Activated CD8-positive, alpha-beta T cell treated with anti-CD3 and anti-CD28 coated beads for 36 hours (primary cell): ENCODE results near the gene CYP8B1. TPM values are rescaled to one million over a fixed set of nuclear protein-coding genes. Genes with fewer than 3 reads are reported as not detected.

ENCODE experiments used
- ATAC-seq: fragments of 200-7000 bp; cut with Tn5 transposase; one replicate; pipeline ENCODE4 v1.10.0; 2021; ENCODE audit warnings: mild to moderate bottlenecking, moderate library complexity
- CTCF ChIA-PET: fragments of 350-600 bp; sonication (Branson Sonifier 250); formaldehyde crosslinking; loops from one replicate; lab custom pipeline; 2021; ENCODE audit warnings: antibody characterized with exemption; lab: Charles Lee
- POLR2A ChIA-PET: fragments of 350-600 bp; sonication (Branson Sonifier 250); formaldehyde crosslinking; loops from one replicate; lab custom pipeline; 2021; ENCODE audit warnings: antibody characterized with exemption; lab: Charles Lee
- DNase-seq: peaks from one replicate; pipeline ENCODE4 v3.0.0-alpha.2; 2020
- H3K27ac Mint-ChIP-seq: one replicate; pipeline ENCODE4 v1.8.0; 2021; ENCODE audit warnings: mild to moderate bottlenecking, mixed read lengths
- H3K27me3 Mint-ChIP-seq: one replicate; pipeline ENCODE4 v1.8.0; 2021; ENCODE audit warnings: mixed read lengths
- H3K36me3 Mint-ChIP-seq: one replicate; pipeline ENCODE4 v1.8.0; 2021; ENCODE audit warnings: low read depth, mixed read lengths
- H3K4me1 Mint-ChIP-seq: one replicate; pipeline ENCODE4 v1.8.0; 2021; ENCODE audit warnings: low read depth, mixed read lengths
- H3K4me3 Mint-ChIP-seq: one replicate; pipeline ENCODE4 v1.8.0; 2021; ENCODE audit warnings: mild to moderate bottlenecking, moderate library complexity, mixed read lengths
- H3K9me3 Mint-ChIP-seq: one replicate; pipeline ENCODE4 v1.8.0; 2021; ENCODE audit warnings: mixed read lengths
- intact Hi-C: fragments of 100-400 bp; cut with micrococcal nuclease; formaldehyde crosslinking; loops from one replicate; pipeline ENCODE4 v1.10.0; 2022
- total RNA-seq, 2 experiments: library from RNA; stranded (reverse); gene quantifications; one replicate each; pipeline ENCODE4 v1.2.3, GENCODE V29; 2021
- TF ChIP-seq, protein P1 (sequence below): fragments of 200-600 bp; IDR thresholded peaks from one replicate; pipeline ENCODE4 v1.8.0; 2022; ENCODE audit warnings: antibody characterized with exemption, mild to moderate bottlenecking

The CYP8B1 gene
- total RNA-seq, 2 experiments from 2014 or later, result not detected

DNA sequence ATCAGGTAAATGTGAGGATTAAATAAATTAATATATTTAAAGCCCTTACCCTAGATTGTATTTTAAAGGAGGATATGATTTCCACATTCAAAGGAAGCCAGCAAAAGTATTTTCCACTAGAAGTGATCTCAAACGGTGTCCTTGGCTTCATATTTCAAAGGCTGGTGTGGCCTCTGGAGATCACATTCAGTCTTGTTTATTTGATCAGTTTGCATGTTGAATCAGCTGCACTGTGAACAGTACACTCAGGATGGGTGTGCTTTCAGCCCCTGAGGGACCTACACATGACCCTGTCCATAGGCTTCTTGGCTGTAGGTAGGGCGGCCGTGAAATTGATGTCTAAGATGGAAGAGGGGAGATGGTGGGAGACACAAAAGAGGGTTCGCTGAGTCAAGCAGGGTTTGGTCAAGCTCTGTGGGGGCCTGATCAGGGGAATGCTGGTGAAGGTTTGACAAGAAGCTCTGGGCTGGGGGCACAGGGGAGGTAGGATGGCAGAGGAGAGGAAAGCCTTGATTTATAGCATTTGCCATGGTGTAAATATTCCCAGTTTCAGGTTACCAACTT lies 21.9 kb downstream of the CYP8B1 start:
- ATAC-seq (no peak), DNase-seq (no peak)
- Mint-ChIP-seq H3K27ac (no peak overlapping the region), H3K4me1 (no peaks in the 10 kb centered on the region), H3K9me3 (no peaks in the 10 kb centered on the region), H3K36me3 (no peaks in the 10 kb centered on the region), H3K27me3 (peaks cover 5% of the 10 kb centered on the region), H3K4me3 (no peak overlapping the region)
- intact Hi-C loops, result no loop called here
- ChIA-PET POLR2A (no interaction called here), CTCF (interaction anchor here (1.0 kb wide), 1 partner anchor 15 kb away, joined by 3 read pairs; no protein-coding TSS in a partner anchor)
- TF ChIP-seq, protein P1, sequence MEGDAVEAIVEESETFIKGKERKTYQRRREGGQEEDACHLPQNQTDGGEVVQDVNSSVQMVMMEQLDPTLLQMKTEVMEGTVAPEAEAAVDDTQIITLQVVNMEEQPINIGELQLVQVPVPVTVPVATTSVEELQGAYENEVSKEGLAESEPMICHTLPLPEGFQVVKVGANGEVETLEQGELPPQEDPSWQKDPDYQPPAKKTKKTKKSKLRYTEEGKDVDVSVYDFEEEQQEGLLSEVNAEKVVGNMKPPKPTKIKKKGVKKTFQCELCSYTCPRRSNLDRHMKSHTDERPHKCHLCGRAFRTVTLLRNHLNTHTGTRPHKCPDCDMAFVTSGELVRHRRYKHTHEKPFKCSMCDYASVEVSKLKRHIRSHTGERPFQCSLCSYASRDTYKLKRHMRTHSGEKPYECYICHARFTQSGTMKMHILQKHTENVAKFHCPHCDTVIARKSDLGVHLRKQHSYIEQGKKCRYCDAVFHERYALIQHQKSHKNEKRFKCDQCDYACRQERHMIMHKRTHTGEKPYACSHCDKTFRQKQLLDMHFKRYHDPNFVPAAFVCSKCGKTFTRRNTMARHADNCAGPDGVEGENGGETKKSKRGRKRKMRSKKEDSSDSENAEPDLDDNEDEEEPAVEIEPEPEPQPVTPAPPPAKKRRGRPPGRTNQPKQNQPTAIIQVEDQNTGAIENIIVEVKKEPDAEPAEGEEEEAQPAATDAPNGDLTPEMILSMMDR, result no peak

DNA sequence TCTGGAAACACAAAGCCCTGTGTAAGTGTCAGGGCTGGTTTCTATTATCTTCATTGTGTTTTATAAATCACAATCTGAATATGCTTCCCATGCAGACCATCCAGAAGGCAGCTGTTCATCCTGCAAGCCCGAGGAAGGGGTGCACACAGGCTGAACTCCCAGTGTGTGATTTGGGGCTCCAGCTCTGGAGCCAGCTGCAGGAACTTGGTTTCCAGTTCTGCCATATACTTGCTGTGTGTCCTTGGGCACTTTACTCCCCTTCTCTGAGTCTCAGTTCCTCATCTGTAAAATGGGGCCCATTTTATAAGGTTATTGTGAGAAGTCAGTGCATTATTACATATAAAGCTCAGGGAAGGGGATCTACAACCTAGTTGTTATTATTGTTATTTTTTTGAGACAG lies 22.6 kb downstream of the CYP8B1 start:
- Mint-ChIP-seq H3K4me1 (no peaks in the 10 kb centered on the region), H3K36me3 (no peaks in the 10 kb centered on the region), H3K27ac (no peak overlapping the region), H3K4me3 (no peak overlapping the region), H3K9me3 (no peaks in the 10 kb centered on the region), H3K27me3 (peaks cover 5% of the 10 kb centered on the region)
- ATAC-seq (no peak), DNase-seq (no peak)
- intact Hi-C loops, result no loop called here
- ChIA-PET POLR2A (no interaction called here), CTCF (interaction anchor here (1.0 kb wide), 1 partner anchor 14 kb away, joined by 3 read pairs; no protein-coding TSS in a partner anchor)
- TF ChIP-seq, protein P1, result no peak

DNA sequence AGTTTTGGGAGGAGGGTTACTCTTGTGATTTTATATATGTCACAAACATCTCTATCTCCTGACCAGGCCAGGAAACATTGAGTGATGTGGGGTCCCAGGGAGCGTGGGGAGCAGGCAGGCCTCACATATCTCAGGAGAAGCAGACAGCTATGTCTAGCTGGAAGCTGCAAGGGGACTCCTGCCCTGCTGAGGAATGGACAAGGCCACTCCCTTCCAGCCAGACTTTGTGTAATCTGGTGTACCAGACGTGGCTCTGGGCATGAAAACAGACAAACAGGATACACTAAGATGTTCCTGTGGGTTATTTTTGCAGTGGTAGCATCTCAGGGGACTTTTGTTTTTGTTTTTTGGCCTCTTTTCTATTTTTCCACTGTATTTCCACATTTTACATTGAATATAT lies 23.2 kb downstream of the CYP8B1 start:
- Mint-ChIP-seq H3K27ac (no peak overlapping the region), H3K27me3 (peaks cover 5% of the 10 kb centered on the region), H3K9me3 (no peaks in the 10 kb centered on the region), H3K36me3 (no peaks in the 10 kb centered on the region), H3K4me1 (peaks cover under 1% of the 10 kb centered on the region), H3K4me3 (no peak overlapping the region)
- ChIA-PET CTCF (interaction anchor here (1.0 to 1.3 kb wide), 2 partner anchors 21 to 304 kb away, joined by 3 to 4 read pairs; no protein-coding TSS in a partner anchor), POLR2A (no interaction called here)
- DNase-seq, result no peak
- no peak for ATAC-seq
- TF ChIP-seq, protein P1, result no peak
- intact Hi-C loops, result no loop called here

DNA sequence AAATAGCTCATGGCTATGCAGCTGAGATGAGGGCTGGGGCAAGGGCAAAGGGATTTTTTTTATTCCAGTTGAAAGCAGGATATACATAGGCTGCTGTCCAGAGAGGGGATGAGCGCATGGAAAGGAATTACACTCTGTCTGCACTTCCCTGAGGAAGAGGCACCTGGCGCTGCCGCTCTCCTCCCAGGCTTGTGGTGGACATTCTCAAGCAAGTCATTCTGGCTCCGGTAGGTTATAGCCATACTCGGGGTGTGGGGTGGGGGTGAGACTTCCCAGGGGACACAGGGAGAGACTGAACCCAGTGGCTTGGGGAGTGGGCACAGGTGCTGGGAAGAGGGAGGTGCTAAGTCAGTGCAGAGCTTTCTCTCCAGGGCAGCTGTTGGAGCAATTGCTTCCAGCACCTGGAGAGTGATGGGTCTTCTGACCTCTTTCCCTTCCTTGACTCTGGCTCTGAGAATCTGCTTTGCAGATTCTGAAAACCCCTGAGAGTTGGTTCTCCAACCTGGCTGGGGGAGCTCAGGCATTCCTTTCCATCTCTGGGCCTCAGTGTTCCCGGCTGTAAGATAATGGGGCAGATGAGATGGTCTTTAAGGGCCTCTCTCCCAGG lies 24.3 kb downstream of the CYP8B1 start:
- Mint-ChIP-seq H3K27ac (no peak overlapping the region), H3K27me3 (peaks cover 4% of the 10 kb centered on the region), H3K4me3 (no peak overlapping the region), H3K36me3 (no peaks in the 10 kb centered on the region), H3K9me3 (no peaks in the 10 kb centered on the region), H3K4me1 (peaks cover 12% of the 10 kb centered on the region)
- ChIA-PET POLR2A (no interaction called here), CTCF (interaction anchor here (1.2 to 1.7 kb wide), 3 partner anchors 12 to 107 kb away, joined by 4 to 6 read pairs (median 4); no protein-coding TSS in a partner anchor)
- intact Hi-C loops, result no loop called here
- TF ChIP-seq, protein P1, result no peak
- no peak for DNase-seq
- no peak for ATAC-seq

DNA sequence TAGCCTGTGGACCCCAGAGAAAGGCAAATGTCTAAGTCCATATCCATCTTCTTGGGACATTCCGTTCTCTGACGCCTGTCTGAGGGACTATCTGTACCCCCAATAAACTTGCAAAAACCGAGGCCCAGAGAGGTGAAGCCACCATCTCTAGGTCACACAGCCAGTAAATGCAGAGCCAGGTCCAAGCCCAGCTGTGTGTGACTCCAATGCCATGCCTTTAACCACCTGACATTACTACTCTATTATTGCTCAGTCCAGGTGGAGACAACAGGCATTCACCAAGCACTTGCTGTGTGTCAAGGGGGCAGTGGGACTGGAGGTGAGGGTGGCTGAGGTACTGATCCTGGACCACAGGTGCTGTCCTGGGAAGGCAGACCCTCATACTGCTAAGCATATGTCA lies 25.4 kb downstream of the CYP8B1 start:
- Mint-ChIP-seq H3K27ac (no peak overlapping the region), H3K9me3 (no peaks in the 10 kb centered on the region), H3K4me1 (peaks cover 15% of the 10 kb centered on the region), H3K27me3 (peaks cover under 1% of the 10 kb centered on the region), H3K4me3 (no peak overlapping the region), H3K36me3 (no peaks in the 10 kb centered on the region)
- TF ChIP-seq, protein P1, result no peak
- DNase-seq (no peak), ATAC-seq (no peak)
- ChIA-PET POLR2A (interaction anchor here (0.9 kb wide), 1 partner anchor 45 kb away, joined by 3 read pairs; no protein-coding TSS in a partner anchor), CTCF (interaction anchor here (1.1 to 1.7 kb wide), 3 partner anchors 11 to 106 kb away, joined by 3 to 6 read pairs (median 4); no protein-coding TSS in a partner anchor)
- intact Hi-C loops, result no loop called here
